Stomach (tissue), 4 donors: ENCODE results near the gene SLC38A5.

ENCODE experiments used
- EP300 ChIP-seq: sonication (generic); formaldehyde crosslinking; IDR thresholded peaks from one replicate; pipeline ENCODE4 v1.6.1; 2017; ENCODE audit warnings: antibody characterized with exemption
- POLR2A ChIP-seq, 4 donors: fragments of 450-650 bp; IDR thresholded peaks; one replicate each; pipeline ENCODE4 v1.6.1; 2016; ENCODE audit warnings: antibody characterized with exemption in 4 of 4, control low read depth in 2 of 4, mild to moderate bottlenecking in 1 of 4, moderate library complexity in 1 of 4
- POLR2AphosphoS5 ChIP-seq, 3 donors: sonication (generic); formaldehyde crosslinking; IDR thresholded peaks; one replicate each; pipeline ENCODE4 v1.6.1; 2016; ENCODE audit warnings: antibody characterized with exemption in 3 of 3
- TF ChIP-seq, protein P1 (sequence below), 7 experiments: fragments of 450-650 bp in 4 of 7; fragments of 200-600 bp in 3 of 7; sonication (generic) in 3 of 7; IDR thresholded peaks; one replicate each; pipeline ENCODE4 v1.5.1; 2016 to 2019; ENCODE audit warnings: antibody characterized with exemption in 7 of 7, control low read depth in 2 of 7, mild to moderate bottlenecking in 1 of 7

DNA sequence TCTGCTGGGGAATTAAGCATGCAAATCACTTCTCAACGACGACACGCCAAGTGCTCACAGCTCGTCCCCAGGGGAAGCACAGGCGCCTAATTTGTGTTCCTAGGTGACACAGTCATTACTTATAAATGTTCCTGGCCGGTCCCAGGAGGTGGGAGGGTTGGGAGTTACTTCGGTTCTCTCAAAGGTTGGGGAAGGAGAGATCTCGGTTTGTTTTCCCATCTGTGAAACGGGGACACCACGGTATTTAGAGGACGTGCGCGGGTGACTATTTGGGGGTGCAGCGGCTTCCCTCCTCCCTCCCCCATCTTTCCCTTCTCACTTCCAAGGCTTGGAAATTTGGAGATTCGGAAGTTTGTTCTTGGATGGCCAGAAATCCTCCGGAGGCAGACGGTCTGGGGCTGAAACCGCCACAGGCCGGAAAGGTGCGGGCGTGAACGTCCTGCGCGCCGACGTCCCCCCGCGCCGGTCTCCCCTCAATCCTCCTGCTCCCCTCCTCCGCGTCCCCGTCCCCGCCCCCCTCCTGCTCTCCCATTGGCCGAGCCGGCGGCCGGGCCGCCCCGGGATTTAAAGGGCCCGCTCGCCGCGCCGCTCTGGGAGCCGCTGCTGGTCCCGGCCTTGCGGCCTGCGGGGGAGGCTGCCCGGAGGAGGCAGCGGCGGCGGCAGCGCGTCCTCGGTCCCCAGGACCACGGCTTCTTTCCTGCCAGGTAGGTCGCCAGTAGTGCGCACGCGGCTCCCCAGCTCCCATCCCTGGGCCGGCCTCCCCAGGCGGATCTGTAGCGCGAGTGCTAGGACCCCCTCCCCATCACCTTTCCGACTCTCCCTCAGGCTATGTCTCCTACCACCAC, 38.6 kb upstream of the SLC38A5 start, which contains the start of gene PORCN:
- TF ChIP-seq, protein P1, sequence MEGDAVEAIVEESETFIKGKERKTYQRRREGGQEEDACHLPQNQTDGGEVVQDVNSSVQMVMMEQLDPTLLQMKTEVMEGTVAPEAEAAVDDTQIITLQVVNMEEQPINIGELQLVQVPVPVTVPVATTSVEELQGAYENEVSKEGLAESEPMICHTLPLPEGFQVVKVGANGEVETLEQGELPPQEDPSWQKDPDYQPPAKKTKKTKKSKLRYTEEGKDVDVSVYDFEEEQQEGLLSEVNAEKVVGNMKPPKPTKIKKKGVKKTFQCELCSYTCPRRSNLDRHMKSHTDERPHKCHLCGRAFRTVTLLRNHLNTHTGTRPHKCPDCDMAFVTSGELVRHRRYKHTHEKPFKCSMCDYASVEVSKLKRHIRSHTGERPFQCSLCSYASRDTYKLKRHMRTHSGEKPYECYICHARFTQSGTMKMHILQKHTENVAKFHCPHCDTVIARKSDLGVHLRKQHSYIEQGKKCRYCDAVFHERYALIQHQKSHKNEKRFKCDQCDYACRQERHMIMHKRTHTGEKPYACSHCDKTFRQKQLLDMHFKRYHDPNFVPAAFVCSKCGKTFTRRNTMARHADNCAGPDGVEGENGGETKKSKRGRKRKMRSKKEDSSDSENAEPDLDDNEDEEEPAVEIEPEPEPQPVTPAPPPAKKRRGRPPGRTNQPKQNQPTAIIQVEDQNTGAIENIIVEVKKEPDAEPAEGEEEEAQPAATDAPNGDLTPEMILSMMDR (IDR thresholded peaks at IDR 0.05), result no peak
- TF ChIP-seq EP300 (no peak), POLR2AphosphoS5 (IDR thresholded peaks at IDR 0.05) (peak in 2 of 3 donors; percentile 24 to 63), POLR2A (IDR thresholded peaks at IDR 0.05) (peak in 1 of 4 donors; percentile 19)
